GM21447 (cell line): ENCODE measurements around the gene CGB3.

Source experiments
- ATAC-seq: cut with Tn5 transposase; IDR thresholded peaks from one replicate; pipeline ENCODE4 v1.9.1; 2021; ENCODE audit not compliant: unreplicated experiment

The CGB3 gene

DNA sequence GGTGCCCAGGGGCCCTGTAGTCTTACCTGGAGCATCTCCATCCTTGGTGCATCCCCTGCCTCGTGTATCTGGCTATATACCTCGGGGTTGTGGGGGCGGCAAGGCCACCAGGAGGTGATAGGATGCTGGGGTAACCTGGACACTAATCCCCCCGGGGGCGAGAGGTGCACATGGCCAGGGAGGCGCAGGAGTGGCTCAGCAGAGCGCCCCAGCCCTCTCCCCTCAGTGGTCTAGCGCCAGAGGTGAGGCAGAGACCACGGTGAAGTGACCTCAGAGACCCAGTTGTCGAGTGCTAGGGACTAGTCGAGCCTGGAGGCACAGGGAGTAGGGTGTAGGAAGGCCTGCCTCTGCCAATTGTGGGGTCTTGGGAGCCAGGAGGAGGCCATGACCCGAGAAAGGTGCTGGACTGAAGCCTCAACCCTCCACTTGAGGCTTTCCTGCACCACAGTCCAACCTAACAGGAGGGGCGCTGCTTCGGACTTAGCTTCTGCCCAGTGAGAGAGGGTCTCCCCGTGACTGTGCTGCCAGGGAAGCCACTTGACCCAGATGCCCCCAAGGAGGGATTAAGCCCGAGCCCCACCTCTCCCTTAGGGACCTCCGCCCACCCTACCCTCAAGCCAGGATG lies 7.0 kb downstream of the CGB3 start, which contains the start of gene LHB:
Gene LHB (minus strand): TSS at position 51 of the 625 bp plus-strand sequence. CDS start 10 bp downstream, at position 41.
- ATAC-seq = no peak

DNA sequence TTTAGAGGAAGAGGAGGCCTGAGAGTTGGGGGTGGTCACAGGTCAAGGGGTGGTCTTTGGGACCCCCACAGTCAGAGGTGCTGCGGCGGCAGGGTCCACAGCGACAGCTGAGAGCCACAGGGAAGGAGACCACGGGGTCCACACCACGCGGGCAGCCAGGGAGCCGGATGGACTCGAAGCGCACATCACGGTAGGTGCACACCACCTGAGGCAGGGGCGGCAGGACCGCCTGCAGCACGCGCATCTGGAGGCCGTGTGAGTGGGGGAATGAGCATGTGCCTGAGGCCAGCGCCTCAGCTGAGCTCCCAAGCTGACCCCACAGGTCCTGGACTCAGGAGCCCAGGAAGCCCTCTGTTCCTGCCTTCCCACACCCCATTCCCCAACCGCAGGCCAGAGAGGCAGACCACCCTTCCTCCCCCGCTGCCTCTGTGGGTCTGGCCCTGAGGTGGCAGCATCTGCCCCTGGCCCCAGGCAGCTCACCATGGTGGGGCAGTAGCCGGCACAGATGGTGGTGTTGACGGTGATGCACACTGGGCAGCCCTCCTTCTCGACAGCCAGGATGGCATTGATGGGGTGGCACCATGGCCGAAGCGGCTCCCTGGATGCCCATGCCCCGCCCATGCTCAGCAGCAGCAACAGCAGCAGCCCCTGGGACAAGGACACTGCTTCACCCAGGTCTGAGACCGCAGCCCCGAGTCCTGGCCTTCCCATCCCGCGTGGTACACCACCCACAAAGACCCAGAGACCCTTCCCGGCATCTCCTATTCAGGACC lies 7.9 kb downstream of the CGB3 start:
- no peak for ATAC-seq

DNA sequence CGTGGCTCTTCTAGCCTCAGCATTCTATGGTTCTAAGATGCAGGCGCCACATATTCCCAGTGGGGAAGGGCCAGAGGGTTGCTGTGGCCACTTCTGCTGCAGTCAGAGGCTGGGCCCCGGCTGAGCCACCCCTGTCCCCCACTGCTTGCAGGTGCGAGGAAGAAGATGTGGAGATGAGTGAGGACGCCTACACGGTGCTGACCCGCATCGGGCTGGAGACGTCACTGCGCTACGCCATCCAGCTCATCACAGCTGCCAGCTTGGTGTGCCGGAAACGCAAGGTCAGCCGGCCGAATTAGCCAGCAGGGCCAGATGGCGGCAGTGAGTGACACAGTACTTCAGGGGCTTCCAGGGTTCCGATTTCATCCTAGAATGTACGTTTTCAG lies 9.3 kb downstream of the CGB3 start:
- no peak for ATAC-seq

DNA sequence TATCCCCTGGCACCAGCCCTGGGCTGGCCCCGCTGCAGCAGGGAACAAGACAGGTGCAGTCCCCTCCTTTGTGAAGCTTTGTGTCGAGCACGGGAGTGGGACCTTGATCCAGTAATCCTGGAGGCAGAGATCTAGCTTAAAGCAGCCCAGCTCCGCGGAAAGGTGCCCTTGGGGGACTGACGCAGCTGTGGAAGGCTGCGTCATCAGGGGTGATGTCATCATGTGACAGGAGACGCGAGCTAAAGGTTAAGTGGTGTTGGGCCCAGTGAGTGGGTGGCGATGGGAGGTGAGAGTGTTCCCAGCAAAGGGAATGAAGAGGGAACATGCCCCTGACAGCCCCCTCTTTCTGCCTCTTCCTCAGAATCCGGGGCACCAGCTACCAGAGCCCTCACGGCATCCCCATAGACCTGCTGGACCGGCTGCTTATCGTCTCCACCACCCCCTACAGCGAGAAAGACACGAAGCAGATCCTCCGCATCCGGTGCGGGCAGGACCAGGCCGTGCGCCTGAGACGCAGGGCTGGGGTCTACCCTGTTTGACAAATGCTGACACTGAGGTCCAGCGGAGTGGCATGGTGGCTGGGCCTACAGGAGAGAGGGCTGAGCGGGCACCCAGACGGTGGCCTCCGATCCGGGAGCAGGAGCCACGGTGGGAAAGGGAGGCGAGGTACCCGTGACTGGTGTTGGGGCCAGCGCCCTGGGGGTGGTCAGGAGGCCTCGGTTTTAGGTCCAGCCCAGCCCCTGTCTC lies 9.8 kb downstream of the CGB3 start:
- ATAC-seq = no peak

DNA sequence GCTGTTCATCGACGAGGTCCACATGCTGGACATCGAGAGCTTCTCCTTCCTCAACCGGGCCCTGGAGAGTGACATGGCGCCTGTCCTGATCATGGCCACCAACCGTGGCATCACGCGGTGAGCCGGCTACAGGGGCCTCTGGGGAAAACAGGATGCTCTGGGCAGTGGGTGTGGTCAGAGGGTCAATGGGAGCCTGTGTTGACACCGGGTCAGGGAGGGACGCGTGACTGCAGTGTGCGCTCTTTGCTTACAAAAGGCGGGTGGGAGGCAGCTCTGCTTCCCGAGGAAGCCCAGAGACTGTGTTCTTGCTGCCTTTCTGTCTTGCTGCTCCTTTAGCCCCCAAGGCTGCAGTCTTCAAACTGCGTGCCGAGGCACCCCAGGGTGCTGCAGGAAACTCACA lies 12.9 kb downstream of the CGB3 start:
- no peak for ATAC-seq

DNA sequence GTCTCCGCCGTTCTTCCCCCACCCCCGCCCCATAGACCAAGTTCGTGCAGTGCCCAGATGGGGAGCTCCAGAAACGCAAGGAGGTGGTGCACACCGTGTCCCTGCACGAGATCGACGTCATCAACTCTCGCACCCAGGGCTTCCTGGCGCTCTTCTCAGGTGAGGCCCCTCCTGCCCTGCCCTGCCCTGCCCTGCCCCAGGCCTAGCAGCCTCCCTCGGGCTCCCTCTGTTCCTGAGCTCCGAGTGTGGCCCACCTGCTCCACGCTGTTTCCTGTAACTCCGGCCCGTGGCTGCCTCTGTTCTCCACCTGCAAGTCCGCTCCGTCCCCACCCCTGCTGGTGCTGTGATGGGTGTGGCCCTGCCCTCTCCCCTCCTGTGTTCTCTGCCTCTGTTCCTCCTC lies 13.7 kb downstream of the CGB3 start:
- no peak for ATAC-seq

- ATAC-seq = no peak
These were observed 14.3 kb downstream of the CGB3 start for GRCh38 chr19:49009828-49010227.

GRCh38 chr19:49006905-49007304 lies 17.2 kb downstream of the CGB3 start:
- no peak for ATAC-seq

- no peak for ATAC-seq
These were observed 19.0 kb downstream of the CGB3 start for GRCh38 chr19:49004964-49005614.

DNA sequence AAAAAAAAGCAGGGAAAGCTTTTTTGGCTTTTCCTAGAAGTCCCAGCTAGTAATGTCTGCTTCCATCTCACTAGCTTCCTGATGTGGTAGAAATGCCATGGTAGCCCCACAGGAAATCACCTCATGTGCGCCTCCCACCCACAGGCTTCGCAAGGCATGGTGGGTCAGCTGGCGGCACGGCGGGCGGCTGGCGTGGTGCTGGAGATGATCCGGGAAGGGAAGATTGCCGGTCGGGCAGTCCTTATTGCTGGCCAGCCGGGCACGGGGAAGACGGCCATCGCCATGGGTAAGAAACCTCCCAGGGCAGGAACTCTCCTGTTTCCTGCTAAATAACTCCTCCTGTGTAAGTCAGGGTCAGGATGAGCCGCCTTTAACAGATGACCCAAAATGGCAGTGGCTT lies 20.0 kb downstream of the CGB3 start:
- no peak for ATAC-seq

DNA sequence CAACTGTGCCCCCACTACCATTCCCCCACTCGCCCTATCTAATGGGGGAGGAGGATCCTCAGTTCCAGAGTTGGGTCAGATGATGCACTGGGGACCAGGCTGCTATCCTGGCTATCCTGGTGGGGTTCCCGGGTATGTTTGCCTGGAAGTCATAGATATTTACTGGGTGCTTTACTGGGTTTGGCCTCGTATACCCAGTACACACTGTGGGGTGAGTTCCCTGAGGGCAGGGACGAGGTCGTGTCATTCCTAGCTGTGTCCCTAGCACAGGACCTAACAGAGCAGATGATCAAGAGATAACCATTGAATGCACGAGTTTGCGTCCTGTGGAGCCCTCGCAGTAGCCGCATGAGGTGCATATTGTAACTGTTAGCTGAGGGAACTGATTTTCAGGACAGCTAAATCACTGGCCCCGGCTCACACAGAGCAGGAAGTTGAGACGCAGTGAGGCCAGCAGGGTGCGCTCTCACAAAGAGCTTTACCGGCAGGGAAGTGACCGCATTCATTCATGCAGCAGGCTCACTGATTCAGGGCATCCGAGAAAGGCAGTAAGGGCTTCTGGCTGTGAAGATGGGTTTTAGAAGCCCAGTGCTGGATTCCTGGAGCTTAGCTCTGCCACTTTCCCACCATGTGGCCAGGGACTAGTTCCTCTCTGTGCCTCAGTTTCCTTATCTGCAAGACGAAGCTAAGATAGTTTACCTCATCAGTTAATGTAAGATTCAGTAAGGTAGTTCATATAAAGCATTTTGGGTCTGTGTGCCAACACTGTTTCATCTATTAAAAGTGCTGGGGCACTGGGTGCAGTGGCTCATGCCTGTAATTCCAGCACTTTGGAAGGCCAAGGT lies 24.4 kb downstream of the CGB3 start:
- no peak for ATAC-seq

GRCh38 chr19:48997972-48998371 lies 26.2 kb downstream of the CGB3 start:
- no peak for ATAC-seq

DNA sequence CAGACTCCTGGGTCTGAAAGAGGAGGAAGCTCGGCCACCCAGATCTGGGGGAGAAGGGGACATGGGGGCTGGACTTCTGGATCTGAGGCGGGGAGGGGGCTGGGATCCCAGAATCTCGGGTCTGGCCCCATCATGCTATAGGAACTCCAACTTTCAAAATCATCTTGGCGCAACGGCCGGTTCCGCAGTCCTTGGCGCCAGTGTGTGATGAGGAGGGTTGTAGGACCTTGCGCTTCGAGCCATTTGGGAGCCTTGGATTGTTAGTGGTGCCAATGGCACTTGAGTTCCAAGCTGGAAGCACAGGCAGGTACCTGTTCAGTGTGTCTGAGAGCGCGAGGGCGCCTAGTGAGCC lies 30.1 kb downstream of the CGB3 start:
- no peak for ATAC-seq

- peak; percentile 87 for ATAC-seq
These were observed 30.7 kb downstream of the CGB3 start, which contains the start of the genes GYS1 and RUVBL2 for GRCh38 chr19:48993175-48994034. TSS of gene GYS1 (minus strand) at chr19:48993309. CDS start at chr19:48993112, 197 bp downstream. TSS of gene RUVBL2 (plus strand) at chr19:48993887. CDS start at chr19:48993912, 25 bp downstream.

GRCh38 chr19:48992581-48993174 lies 31.5 kb downstream of the CGB3 start:
- peak; percentile 13 for ATAC-seq

- ATAC-seq = no peak
These were observed 32.1 kb downstream of the CGB3 start for GRCh38 chr19:48991873-48992580.

- ATAC-seq = no peak
These were observed 33.0 kb downstream of the CGB3 start for GRCh38 chr19:48991011-48991609.

DNA sequence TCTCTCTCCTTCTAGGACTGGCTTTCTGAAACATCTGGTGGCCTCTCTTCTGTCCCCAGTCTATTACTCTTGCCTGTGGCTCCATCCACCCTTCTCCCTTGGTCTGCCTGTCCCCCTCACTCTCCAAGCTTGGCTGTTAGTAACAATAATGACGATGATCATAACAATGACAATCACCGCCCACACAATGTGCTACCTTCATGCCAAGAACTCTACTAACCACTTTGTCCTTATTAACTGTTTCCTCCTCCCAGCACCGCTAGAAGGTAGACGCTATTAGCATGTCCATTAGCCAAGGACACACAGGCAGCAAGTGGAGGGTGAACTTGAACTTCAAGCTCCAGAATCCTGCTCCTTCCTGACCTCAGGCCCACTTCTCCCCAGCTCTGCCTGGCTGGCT lies 33.7 kb downstream of the CGB3 start:
- no peak for ATAC-seq
